ENCODE results near the gene HBS1L. TPM values are rescaled to one million over a fixed set of nuclear protein-coding genes. Genes with fewer than 3 reads are reported as not detected.

The HBS1L gene
- total RNA-seq, 1 donor from 2014 or later, result 87.1 TPM

DNA sequence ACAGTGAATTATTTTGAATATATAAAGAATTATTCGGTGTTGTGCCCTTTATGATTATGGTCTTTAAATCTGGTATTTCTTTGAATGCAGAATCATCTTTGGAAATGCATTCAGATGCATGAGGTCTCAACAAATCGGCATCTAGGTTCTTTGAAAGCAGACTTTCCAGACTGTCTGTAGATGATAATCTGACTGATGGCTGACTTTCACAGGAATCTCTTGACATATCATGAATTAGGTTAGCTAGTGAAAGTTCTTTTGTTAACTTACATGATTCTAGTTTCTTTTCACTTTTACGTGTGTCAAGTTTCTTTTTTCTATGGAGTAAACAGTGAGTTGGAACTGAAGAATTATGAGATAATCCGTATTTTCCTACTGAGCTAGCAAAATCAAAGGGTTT is 17.1 kb downstream of the HBS1L start:
- peaks cover 8% of the 10 kb centered on the region for H3K4me1 ChIP-seq
- H3K27ac ChIP-seq (replicated peaks), result no peak overlapping the region
- no peaks in the 10 kb centered on the region for H3K27me3 ChIP-seq (ENCODE audit: low read depth)
- H3K4me3 ChIP-seq, result no peak overlapping the region
- peaks cover 53% of the 10 kb centered on the region for H3K36me3 ChIP-seq
- no peak for DNase-seq
- TF ChIP-seq, protein P1, sequence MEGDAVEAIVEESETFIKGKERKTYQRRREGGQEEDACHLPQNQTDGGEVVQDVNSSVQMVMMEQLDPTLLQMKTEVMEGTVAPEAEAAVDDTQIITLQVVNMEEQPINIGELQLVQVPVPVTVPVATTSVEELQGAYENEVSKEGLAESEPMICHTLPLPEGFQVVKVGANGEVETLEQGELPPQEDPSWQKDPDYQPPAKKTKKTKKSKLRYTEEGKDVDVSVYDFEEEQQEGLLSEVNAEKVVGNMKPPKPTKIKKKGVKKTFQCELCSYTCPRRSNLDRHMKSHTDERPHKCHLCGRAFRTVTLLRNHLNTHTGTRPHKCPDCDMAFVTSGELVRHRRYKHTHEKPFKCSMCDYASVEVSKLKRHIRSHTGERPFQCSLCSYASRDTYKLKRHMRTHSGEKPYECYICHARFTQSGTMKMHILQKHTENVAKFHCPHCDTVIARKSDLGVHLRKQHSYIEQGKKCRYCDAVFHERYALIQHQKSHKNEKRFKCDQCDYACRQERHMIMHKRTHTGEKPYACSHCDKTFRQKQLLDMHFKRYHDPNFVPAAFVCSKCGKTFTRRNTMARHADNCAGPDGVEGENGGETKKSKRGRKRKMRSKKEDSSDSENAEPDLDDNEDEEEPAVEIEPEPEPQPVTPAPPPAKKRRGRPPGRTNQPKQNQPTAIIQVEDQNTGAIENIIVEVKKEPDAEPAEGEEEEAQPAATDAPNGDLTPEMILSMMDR (IDR thresholded peaks at IDR 0.05; ENCODE audit: borderline replicate concordance), result no peak
- intact Hi-C loops (cut with micrococcal nuclease), result no loop called here
- H3K9me3 ChIP-seq (replicated peaks), result no peaks in the 10 kb centered on the region

- H3K36me3 ChIP-seq, result peaks cover 51% of the 10 kb centered on the region
These were observed 17.7 kb downstream of the HBS1L start for GRCh38 chr6:135036731-135037420.

GRCh38 chr6:135033238-135033637 is 21.4 kb downstream of the HBS1L start:
- H3K36me3 ChIP-seq, result peaks cover 55% of the 10 kb centered on the region
- no peak overlapping the region for H3K27ac ChIP-seq (replicated peaks)
- TF ChIP-seq, protein P1 (IDR thresholded peaks at IDR 0.05; ENCODE audit: borderline replicate concordance), result no peak
- intact Hi-C loops (cut with micrococcal nuclease), result no loop called here
- no peak for DNase-seq
- no peak overlapping the region for H3K4me3 ChIP-seq
- H3K9me3 ChIP-seq (replicated peaks), result no peaks in the 10 kb centered on the region
- no peaks in the 10 kb centered on the region for H3K27me3 ChIP-seq (ENCODE audit: low read depth)
- H3K4me1 ChIP-seq, result peaks cover 8% of the 10 kb centered on the region

More at GRCh38 chr6:135036731-135037420, 17.7 kb downstream of the HBS1L start:
- Histone ChIP-seq H3K4me3 (no peak overlapping the region), H3K27ac (replicated peaks) (no peak overlapping the region), H3K4me1 (peaks cover 8% of the 10 kb centered on the region), H3K9me3 (replicated peaks) (no peaks in the 10 kb centered on the region), H3K27me3 (ENCODE audit: low read depth) (no peaks in the 10 kb centered on the region)
- intact Hi-C loops (cut with micrococcal nuclease), result no loop called here
- TF ChIP-seq, protein P1 (IDR thresholded peaks at IDR 0.05; ENCODE audit: borderline replicate concordance), result no peak
- DNase-seq, result no peak

DNA sequence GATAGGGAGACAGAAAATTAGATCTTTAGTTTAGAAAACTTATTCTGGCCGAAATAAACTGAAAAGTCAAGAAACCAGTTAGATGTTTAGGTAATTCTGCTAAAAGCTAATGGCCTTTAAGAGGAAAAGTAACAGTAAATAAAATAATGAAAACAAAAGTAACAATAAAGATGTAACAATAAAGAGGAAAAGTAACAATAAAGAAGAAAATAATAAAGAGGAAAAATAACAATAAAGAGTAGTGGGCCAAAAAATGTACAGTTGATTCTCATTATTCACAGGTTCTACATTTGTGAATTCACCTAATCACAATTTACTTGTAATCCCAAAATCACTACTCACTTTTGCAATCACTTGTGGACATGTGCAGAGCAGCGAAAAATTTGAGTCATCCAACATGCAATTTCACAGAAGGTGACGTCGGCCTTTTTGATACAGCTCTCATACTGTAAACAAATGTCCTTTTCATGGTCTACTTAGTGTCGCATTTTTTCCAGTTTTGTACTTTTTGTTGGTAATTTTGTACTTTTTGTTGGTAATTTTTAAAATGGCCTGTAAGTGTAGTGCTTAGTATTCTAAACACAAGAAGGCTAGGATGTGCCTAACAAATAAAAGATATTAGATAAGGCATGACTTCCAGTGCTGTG is 24.0 kb downstream of the HBS1L start:
- H3K27me3 ChIP-seq (ENCODE audit: low read depth), result no peaks in the 10 kb centered on the region
- H3K4me3 ChIP-seq, result no peak overlapping the region
- H3K27ac ChIP-seq (replicated peaks), result no peak overlapping the region
- DNase-seq, result no peak
- no peaks in the 10 kb centered on the region for H3K9me3 ChIP-seq (replicated peaks)
- intact Hi-C loops (cut with micrococcal nuclease), result no loop called here
- H3K4me1 ChIP-seq, result no peaks in the 10 kb centered on the region
- TF ChIP-seq, protein P1 (IDR thresholded peaks at IDR 0.05; ENCODE audit: borderline replicate concordance), result no peak
- peaks cover 36% of the 10 kb centered on the region for H3K36me3 ChIP-seq

- intact Hi-C loops (cut with micrococcal nuclease), result no loop called here
- H3K36me3 ChIP-seq, result peaks cover 30% of the 10 kb centered on the region
- TF ChIP-seq, protein P1 (IDR thresholded peaks at IDR 0.05; ENCODE audit: borderline replicate concordance), result no peak
These were observed 24.6 kb downstream of the HBS1L start for GRCh38 chr6:135030056-135030473.

More at GRCh38 chr6:135030056-135030473, 24.6 kb downstream of the HBS1L start:
- Histone ChIP-seq H3K27ac (replicated peaks) (no peak overlapping the region), H3K4me3 (no peak overlapping the region), H3K27me3 (ENCODE audit: low read depth) (no peaks in the 10 kb centered on the region), H3K4me1 (no peaks in the 10 kb centered on the region), H3K9me3 (replicated peaks) (no peaks in the 10 kb centered on the region)
- DNase-seq, result no peak

All from left ventricle myocardium inferior (tissue), 1 donor.